GM18870 (cell line): ENCODE data around the gene FAM163B.

ENCODE experiments used
- ATAC-seq: cut with Tn5 transposase; IDR thresholded peaks from one replicate; pipeline ENCODE4 v1.9.1; 2021; ENCODE audit warnings: moderate library complexity; ENCODE audit not compliant: unreplicated experiment

FAM163B gene

DNA sequence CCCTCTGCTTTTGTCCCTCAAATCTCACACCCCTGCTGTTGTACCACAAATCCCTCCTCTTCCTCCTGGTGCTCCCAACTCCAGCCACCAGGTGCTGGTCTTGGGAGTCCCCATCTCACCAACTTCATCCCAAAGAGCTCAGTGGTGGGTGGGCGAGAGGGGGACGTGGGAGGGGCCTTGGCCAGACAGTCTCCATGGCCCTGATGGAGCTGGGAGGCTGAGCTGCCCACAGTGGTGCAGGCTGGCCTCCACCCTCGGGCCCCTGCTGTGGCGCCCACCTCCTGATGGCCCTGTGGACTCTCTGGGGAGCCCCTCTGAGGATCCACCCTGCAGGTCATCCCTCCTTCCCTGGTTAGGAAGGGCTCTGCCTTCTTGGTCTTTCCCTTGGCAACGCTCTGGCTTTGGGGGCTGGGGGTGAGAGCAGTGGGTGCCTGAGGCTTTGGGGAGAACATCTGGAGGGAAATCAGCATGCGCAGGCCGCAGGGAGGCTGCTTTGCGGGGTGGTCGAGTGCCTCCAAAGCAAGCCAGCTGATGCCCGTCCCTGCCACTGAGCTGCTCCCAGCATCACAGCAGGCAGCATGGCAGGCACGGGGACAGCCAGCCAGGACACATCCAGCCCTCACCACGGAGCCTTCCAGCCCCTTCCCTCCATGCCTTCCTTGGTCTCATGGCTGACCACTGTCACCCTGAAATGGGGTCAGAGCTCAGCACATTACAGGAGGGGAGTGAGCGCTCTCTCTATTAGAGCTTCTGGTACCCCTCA lies 7.6 kb upstream of the FAM163B start:
- no peak for ATAC-seq

DNA sequence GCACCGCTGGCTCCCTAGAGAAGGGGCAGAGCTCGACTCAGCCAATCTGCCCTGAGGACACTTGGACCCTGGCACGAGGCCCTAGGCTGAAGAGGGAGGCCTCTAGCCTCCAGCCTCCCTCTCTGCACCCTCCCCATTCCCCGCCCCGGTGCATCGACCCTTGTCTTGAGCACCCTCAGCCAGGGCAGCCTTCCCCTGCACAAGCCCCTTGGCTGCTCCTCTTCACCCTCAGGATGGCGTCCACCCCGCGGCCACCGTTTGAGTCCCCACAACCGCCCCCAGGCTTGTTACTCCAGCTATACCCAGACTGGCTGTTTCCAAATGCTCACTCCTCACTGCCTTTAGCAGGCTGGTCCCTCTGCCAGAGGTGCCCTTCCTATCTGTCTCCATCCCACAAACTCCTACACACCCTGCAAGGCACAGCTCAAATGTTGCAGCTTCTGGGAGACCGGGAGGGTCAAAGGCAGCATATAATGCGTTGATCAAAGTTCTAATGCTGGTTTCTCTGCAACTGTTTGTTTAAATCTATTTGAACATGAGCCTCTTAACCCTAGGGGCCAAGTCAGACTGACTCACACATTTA lies 6.5 kb upstream of the FAM163B start:
- no peak for ATAC-seq

DNA sequence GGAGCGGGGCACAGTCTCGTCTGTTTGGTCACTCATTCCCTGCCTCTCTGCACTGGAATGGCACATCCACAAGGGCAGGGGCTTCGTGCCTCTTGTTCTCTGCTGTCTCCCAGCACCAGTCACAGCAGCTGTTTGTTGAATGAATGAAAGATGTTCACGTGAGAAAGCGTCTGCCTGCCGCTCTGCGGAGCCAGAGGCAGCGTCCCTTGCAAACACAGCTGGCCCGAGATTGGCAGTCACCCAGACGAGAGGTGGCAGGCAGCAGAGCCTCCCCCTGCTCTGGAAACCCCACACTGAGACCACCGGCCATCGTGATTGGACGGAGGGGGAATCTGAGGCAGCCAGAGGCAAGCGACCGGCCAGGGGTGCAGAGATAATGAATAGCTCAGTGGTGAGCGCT lies 6.0 kb upstream of the FAM163B start:
- no peak for ATAC-seq

DNA sequence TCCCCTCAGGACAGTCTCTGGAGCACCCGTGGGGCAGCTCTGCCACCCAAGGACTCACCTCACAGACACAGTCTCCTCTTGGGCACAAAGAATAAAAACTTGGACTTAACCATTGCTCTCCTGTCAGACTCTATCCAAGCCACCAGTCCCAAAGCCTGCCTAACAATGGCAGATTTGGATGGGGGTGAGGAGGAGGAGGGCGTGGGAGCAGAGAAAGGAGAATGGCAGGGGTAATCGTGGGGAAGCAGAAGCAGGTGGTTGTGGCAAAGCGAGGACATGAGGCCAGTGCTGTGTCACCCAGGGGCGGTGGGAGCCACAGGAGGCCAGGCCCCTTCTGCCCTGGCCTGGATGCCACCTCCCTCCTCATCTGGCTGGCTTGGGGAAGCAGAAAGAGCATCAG lies 5.5 kb upstream of the FAM163B start:
- no peak for ATAC-seq

DNA sequence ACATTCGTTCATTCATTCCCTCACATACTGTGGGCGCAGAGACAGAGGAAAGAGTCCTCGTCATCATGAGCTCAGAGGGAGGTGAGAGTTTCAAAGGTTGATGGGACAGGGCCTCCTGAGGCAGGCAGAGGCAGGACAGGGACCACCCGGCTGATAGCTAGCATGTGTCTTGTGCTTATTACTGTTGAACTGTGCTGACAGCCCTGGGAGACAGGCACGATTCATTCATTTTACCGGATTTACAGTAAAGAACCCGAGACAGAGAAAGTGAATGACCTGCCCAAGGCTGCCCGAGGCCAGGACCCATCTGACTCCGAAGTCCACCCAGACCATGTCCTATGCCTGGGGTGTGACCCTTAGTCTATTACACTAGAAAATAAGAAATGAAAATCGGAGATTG lies 4.9 kb upstream of the FAM163B start:
- no peak for ATAC-seq

DNA sequence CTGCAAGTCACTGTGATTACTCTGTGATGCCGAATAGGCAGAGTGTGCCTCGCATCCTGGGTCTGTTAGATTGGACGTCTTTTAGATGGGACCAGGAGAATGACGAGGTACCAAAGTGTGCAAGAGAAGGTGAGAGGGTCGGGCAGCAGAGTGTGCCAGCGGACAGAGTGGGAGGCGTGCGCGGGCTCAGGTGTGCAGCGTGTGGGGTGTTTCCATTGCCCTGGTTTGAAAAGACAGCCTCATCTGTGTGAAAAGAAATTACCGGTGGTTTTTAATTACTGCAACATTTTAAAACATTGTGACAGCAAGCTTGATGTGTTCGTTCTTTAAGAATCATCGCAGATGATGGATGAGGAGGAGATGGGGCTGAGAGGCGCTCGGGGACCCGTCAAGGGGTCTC lies 4.2 kb upstream of the FAM163B start:
- no peak for ATAC-seq

DNA sequence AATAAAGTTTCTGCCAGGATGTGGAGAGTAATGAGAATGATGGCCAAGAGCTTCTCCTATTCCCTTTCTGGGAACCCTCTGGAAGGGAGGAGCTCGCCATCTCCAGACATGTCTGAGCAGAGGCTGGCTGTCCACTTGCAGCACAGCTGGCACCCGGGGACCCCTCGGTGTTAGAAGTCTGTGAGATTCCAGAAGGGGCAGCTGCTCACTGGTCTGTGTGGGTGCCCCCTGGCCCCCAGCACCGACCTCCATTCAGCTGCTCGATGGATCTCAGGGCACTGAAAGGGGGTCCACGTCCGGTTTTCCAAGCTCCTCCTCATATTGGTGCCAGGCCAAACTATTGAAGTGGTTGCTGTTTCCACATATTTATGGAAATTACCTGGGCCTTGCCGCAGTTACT lies 3.6 kb upstream of the FAM163B start:
- ATAC-seq = no peak

DNA sequence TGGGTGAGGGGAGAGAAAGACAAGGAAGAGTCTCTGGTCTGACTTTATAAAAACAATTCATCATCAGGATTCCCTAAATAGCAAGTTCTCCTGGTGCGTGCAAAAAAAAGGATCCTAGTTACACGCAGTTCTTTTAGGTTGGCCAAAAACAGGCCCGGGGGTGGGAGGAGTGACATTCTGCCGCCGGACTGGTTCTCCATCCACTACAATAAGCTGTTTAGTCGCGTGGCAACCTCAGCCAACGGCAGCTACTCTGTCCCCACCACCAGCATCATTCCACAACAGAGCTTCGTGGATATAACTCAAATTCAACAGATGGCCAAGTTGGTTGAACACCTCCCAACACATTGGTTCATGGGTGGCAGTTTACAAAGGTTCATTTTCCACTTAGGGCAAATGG lies 2.9 kb upstream of the FAM163B start:
- no peak for ATAC-seq

DNA sequence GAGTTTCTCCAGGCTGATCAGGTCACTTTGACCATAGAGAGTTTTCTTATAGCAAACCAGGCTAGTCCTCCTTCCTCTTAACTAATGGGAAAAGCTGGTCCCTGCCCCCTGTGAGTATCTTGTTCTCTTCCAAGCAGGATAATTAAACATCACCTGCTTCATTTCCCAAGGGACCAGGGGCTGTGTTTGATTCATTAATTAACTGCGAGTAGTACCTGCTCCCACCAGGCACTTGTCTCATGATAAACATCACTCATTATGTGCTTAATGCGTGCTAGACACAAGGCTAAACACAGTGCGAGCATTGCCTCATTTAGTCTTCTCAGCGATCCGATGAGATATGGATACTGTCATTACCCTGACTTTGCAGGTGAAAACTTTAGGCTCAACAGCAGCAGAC lies 1.7 kb upstream of the FAM163B start:
- ATAC-seq = no peak

DNA sequence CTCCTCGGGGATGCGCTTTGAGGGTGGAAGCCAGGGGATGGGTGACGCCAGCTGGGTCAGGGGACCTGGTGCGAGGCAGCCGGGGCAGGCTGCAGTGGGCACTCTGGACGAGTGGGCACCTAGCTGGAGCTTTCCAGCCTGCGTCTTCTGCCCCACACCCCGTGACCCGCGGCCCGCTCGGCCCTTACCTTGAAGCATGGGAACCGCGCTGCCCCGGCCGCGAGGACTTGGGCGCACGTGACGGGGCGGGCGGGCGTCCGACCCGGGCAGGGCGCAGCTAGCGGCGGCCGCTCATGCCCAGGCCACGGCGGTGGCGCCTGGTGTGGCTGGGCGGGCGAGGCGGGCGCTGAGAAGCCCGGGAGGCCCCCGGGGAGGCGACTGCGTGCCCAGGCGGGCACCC lies 300 bp downstream of the FAM163B start:
- no peak for ATAC-seq

DNA sequence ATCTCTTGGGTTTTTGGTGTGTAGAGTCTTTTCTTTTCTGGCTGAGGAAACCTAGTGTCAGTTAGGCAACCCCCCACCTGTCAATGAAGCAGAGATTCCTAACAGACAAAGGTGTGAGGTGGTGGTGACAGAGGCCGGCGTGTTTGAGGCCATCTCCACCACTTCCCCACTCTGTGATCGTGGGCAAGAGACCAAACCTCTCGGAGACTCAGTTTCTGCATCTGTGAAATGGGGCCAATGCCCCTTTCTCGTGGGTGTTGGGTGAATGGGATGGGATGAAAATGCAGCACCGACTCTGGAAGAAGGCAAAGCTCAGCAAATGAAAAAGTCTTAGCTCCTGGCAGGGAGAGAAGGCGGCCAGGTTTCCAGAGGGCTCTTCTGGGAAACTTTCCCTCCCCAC lies 807 bp downstream of the FAM163B start:
- no peak for ATAC-seq

DNA sequence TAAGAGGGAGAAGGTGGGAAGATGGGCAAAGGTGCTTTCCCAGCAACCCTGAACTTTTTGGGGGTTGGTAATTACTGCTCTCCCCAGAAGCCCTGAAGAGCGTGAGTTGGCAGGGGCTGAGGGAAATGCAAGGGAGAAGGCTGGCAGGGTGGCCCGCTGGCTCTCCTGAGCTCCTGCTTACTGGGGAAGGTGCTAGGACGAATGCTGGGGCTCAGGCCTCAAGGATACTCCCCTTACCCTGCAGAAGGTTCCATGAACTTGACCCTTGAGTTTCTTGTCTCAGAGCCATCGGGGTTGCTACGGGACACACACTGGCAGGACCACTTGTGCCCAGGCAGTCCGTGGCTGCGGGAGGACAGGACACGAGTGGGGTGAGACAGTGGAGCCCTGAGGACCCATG lies 1.2 kb downstream of the FAM163B start:
- ATAC-seq = no peak

DNA sequence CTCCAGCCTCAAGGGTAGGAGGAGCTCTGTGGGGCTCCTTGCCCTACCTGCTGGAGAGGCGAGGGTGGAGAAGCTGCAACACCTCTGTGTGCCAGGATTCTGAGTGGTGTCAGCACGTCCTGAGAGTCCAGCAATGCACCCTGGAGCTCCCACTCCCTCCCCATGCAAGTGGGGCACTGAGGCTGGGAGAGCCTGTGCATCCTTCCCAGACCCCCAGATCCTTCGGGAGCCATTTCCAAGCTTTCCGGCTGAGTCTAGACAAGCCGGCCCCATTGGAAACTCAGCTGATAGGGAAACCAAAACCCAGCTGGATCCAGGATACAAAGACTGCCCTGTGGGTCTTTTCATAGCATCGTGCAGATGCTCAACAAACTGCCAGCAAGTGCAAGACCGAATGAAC lies 1.8 kb downstream of the FAM163B start:
- no peak for ATAC-seq

DNA sequence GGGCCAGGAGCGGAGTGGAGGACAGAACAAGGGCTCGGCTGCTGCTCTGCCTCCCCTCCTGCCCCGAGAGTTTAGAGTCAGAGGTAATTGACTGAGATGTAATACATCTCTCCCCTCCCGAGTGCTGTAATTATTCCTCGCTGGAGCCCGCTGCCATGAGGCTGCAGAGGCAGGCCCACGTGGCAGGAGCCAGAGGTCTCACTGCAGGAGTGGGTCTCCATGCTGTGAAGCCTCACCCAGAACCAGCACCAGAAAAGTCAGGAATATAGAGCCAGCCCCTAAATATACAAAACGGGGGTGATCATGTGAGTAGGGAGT lies 2.5 kb downstream of the FAM163B start:
- ATAC-seq = no peak

DNA sequence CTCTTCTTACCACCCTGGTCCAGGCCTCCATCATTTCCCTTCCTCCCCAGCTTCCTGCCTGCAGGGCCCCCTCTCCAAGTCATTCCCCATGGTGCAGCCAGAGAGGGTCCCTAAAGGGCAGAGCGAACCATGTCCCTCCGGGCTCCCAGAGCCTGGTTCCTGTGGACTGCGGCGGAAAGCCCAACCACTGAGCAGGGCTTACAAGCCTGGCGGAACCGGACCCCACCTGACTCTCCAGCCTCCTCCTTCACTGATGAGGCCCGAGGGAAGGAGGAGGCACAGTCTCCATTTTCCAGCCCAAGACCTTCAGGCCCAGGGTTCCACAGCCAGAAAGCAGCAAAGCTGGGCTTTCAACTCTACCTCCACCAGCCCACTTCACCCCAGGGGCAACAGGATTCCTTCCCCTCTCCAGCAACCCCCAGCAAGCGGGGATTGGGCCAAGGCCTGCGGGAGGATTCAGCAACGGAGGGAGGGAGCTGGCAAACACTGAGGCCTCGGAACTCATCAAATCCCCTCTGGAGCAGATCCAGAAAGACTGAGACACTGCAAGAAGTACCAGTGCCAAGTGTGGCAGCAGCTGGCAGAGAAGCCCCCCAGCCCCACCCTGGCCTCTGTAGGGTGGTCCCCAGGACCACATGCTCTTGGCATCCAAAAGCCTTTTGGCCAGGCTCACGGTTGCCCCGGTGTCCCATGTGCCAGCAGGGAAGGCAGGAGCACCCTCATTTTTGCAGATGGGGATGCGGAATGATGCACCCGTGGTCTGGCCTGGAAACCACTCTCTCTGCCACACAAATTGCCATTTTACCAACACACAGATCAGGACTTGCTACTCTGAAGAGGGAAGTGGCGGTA lies 3.1 kb downstream of the FAM163B start:
- ATAC-seq = no peak

DNA sequence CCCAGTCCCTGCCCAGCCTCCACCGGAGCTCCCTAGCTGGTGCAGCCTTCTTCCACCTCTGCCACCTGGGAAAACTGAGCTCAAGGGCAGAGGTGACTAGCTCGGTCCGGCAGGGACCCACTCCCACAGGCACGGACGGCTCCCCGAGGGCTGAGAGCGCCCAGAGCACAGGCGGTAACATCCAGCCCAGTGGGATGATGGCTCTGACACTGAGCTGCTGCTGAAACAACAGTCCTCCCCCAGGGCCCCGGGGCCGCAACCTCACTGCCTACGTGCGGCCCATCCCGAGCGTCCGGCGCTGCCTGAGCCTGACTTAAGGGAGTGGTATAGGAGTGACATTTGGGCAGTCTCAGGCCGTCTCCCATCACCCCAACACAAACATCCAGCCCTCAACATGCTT lies 3.7 kb downstream of the FAM163B start:
- no peak for ATAC-seq

DNA sequence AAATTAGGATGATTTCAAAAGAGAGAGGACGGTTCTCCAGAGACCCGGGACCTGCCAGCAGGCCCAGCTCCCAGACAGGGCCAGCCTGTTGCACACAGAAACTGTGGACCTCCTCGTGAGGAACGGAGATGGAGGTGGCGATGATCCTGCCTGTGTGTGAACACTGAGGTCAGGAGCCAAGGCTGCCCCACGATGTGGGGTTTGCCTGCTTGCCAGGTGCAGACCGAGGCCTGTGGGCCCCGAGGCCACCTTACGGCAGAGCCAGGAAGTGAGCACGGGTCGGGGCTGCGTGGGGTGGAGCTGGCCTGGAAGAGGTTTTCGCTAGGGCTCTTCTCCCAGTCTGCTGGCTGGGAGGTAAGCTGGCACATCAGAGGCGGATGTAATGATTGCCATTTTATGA lies 4.3 kb downstream of the FAM163B start:
- no peak for ATAC-seq

DNA sequence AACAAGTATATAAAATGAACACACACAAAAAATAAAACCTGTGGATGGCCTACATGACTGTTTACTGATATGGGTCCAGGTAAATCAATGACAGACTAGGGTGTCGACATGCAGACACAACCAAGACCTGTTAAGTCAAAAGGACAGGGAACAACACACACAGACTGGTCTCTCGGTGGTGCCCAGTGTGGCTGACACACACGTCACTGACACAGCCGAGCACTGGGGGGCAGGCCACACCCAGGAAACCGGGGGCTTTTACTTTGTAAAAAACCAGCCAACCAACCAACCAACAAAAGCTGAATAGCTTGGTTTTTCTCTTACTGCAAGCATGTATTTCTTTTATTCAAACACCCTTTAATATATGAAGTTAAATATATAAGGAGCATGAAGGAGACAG lies 5.0 kb downstream of the FAM163B start:
- ATAC-seq = no peak

DNA sequence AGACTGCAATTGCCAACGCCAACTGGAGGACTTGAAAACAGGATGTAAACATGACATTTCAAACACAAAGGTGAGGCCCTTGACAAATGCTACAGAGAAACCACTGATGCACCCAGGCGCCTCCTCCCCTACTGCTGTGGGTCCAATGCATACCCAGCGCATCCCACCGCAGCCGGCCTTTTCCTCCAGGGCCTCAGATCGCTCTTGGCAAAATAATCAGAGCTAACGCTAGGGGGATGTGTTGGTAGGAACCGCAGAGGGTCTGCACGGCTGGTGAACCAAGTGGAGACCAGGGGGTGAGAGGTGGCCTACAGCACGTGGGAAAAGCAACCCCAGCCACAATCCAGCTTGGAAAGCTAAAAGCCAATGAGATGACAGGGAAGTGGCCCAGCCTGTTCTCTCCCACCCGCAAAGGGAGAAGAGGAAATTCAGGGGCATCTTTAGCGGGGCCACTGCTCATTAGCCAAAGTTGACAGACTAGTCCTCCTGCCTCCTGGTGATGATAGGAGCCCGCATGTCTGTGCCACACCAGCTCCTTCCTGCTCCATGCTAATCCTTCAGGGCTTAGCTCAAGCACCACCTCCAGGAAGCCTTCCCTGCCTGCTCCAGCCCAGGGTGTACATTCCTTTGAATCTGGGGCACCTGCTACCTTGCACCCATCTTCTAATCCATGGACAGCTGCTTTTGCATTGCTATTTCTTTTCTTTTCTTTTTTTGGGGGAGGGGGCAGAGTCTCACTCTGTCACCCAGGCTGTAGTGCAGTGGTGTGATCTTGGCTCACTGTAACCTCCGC lies 5.9 kb downstream of the FAM163B start:
- no peak for ATAC-seq

DNA sequence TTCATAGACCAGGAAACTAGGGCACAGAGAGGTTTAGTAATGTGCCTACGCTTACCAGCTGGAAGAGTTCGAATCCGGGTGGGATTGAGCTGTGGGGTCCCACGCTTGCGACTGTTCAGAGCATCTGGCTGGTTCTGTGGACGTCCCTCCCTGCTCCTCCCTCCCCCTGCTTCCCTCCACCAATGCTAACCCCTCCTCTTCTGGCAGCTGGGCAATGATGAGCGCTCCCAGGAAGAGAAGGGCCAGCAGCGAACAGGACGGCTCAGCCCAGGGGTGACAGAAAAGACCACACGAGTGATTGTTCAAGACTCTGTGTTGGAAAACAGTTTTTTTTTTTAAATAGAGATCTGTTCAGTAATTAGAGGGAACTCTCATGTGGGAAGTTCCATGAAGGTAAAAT lies 6.9 kb downstream of the FAM163B start:
- no peak for ATAC-seq

DNA sequence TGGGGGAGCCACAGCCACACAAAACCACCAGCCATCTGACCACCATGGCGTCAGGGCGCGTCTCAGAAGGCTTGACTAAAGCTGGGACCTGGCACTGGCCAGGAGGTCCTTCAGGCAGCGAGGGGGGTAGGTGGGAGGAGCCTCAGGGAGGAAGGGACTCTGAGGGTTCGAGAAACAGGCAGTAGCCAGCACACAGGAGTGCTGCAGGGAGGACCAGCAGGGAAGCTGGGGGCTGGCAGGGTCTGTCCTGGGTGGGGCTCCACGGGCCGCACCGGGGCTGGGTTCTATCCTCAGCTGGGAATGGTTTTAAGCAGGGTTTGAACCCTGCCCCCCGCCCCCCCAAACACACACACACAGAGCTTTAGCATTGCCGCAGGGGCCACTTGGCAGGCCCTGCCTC lies 7.4 kb downstream of the FAM163B start:
- ATAC-seq = no peak

DNA sequence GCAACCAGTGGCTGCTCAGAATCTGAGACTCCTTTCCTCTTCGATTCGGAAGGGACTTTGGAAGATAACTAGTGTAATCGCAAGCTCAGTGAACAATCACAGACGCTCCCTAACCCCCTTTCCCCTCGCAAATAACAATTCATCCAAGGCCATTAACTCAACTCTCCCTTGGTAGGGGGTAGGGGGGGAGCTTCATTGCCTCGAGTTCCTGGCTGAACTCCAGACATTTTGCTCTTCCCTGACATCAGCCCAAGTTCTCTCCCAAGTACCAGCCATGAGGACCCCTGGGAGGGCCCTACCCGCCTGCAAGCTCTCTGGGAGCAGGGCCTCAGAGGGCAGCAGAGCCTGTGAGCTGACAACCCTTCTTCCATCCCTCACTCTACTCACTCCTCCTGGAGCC lies 8.4 kb downstream of the FAM163B start:
- ATAC-seq = no peak
